GM10266 (cell line): Measurements from ENCODE around the gene CD8B2.

Experiments
- DNase-seq: peaks from one replicate; pipeline ENCODE4 v3.0.0; 2012; ENCODE audit errors: extremely low spot score
- TF ChIP-seq, protein P1 (sequence below): IDR thresholded peaks from 2 replicates; pipeline ENCODE4 v1.5.1; 2012; ENCODE audit warnings: mild to moderate bottlenecking, low read depth; ENCODE audit not compliant: control insufficient read depth, insufficient read depth; ENCODE audit errors: missing control alignments

The CD8B2 gene

DNA sequence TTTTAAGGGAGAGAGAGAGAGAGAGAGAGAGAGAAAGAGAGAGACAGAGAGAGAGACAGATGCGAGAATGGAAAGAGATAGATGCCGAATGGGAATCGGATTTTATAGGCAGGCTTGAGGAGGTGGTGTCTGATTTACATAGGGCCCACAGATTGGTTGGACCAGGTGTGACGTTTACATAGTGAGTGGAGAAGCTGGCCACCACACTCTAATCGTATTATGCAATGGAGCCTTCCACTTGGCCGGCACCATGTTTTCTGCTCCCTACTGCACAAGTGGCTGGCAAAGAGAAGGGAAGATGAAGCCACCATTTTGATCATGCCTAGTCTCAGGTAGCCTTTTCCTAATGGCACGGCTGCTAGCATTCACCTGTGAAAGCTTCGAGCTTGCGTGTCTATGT is 33.9 kb downstream of the CD8B2 start:
- no peak for DNase-seq
- TF ChIP-seq, protein P1, sequence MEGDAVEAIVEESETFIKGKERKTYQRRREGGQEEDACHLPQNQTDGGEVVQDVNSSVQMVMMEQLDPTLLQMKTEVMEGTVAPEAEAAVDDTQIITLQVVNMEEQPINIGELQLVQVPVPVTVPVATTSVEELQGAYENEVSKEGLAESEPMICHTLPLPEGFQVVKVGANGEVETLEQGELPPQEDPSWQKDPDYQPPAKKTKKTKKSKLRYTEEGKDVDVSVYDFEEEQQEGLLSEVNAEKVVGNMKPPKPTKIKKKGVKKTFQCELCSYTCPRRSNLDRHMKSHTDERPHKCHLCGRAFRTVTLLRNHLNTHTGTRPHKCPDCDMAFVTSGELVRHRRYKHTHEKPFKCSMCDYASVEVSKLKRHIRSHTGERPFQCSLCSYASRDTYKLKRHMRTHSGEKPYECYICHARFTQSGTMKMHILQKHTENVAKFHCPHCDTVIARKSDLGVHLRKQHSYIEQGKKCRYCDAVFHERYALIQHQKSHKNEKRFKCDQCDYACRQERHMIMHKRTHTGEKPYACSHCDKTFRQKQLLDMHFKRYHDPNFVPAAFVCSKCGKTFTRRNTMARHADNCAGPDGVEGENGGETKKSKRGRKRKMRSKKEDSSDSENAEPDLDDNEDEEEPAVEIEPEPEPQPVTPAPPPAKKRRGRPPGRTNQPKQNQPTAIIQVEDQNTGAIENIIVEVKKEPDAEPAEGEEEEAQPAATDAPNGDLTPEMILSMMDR, result no peak

DNA sequence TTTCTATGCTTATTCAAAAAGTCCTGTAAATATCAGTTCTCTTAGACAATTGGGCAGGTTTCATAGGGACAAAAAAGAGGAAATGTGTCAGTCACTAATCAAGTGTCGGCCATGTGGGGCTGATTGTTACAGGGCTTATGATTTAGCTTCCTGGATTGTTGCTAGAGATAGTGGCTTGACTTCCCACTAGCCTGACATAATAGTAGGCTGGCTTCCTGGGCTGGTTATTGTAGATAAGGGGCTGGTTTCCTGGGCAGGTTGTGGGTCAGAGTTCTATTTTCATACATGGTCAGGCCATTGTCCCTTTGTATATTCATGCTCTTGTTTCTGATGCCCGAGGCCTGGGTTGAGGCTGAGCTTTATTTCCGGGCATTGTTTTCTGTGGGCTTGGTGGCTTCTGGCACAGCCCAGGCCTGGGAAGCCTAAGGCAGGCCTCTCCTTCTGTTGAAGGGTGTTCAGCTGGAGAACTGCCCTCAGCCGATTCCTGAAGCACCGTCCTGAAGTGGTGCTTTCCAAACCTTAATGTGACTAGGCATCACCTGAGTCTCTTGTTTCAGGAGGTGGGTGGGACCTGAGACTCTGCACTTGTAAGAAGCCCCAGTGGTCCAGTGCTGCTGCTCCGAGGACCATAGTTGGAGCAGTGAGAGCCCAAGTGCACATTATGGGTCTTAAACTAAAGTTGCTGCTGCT is 37.0 kb downstream of the CD8B2 start:
- DNase-seq, result no peak
- TF ChIP-seq, protein P1, result no peak

DNA sequence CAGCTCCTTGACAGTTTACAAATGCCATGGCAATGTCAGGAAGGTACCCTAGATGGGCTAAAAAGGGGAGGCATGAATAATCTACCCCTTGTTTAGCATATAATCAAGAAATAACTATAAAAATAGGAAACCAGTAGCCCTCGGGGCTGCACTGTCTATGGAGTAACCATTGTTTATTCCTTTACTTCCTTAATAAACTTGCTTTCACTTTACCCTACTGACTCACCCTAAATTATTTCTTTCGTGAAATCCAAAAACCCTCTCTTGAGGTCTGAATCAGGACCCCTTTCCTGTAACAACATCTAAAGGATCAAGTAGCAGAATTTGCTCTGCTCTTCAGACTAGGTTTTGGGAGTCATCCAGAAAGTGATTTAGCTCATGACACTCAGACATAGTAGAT is 43.7 kb downstream of the CD8B2 start:
- TF ChIP-seq, protein P1, result no peak
- no peak for DNase-seq

DNA sequence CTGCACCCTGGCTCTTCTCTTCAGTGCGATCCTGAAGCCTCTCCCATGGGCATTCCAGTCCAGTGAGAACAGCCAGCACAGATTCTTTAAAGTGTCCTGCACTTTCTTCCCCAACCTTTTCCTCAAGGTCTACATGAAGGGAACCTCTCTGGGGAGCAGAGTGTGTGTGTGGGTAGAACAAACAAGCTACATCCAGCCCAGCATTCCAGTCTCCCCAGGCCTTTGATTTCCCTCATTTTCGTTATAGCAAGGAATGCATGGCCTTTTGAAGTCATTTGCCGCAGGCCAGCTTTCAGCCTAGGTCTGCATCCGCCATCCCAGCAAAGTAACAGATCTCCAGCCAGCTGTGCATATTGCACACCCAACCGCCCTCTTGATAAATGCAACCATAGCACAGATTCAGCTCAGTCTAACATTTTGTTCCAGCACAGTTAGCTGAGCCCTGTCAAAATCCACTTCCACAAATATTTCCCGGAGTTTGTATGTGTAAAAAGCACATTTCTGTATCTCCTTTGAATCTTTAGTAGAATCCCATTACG is 44.6 kb downstream of the CD8B2 start:
- DNase-seq, result no peak

DNA sequence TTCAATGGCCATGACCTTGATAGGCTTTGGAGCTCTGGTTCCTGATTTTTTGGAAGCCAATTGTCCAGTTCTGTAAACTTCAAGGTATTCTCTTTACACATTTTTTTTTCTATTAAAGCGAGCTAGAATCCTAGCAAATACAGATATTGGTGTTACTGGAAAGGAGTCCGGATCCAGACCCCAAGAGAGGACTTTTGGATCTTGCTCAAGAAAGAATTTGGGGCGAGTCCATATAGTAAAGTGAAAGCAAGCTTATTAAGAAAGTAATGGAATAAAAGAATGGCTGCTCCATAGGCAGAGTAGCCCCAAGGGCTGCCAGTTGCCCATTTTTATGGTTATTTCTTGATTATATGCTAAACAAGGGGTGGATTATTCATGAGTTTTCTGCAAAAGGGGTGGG is 45.1 kb downstream of the CD8B2 start:
- DNase-seq, result no peak
- TF ChIP-seq, protein P1, result no peak

More for the DNA sequence above, 44.6 kb downstream of the CD8B2 start:
- TF ChIP-seq, protein P1, result no peak

DNA sequence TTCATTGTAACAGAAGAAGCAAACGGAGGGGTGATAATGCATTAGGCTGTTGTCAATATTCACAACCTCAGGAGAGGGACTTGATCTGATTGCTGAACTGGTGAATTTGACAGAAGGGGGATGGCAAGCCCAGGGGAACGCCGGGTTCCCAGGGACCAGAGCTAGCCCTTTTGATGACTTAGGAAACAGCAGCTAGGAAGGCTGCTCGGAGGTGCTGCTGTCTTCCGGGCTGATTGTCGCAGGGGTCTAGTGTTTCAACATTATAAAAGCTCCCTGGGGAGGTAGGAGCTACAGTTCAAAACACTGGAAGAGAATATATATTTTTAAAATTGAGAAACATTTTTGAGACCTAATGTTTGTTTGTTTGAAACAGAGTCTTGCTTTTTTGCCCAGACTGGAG is 47.3 kb downstream of the CD8B2 start:
- DNase-seq, result no peak
- TF ChIP-seq, protein P1, result no peak

DNA sequence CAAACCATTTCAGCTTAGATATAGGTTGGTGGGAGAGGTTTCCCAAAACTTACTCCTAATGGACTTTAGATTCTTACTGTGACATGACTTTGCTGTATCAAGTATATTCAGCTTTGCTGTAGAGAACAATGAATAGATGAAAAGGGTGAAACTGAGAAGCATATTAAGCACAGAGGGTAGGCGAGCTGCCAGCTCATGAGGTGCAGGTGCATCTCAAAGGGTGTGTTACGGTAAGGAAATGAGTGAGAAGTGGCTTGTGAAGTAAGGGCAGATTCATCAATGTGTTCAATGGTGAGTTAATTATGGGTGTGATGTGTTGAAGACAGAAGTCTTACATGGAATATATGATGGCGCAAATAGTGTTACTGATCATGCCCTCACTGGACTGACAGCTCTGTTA is 49.3 kb downstream of the CD8B2 start:
- TF ChIP-seq, protein P1, result no peak
- DNase-seq, result no peak
